ENCODE results near the gene APOL5.

Gene APOL5

GRCh38 chr22:35742342-35743100 lies 24.8 kb downstream of the APOL5 start:
- DNase-seq (ENCODE audit: low spot score), result no peak

- no peak for DNase-seq (ENCODE audit: low spot score)
Measured at GRCh38 chr22:35743326-35743860, 25.7 kb downstream of the APOL5 start.

DNA sequence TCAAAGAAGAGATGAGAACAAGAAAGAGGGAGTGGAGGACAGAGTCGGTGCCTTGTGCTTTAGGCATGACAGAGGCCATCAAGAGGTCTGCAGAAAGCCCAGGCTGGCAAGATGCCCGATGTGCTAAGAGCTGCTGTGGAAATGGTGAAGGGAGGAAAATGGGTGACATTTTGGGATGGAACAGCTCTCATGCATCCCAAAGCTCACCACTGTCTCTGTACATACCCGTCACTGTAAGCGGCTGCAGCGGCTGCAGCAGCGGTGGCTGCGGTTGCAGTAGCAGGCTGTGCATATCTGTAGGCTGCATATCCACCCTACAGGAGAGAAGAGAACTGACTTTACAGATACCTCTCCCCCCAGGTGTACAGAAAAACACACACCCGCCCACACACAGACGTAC lies 28.6 kb downstream of the APOL5 start:
- no peak for DNase-seq (ENCODE audit: low spot score)

- no peak for DNase-seq (ENCODE audit: low spot score)
Measured at GRCh38 chr22:35746946-35747703, 29.5 kb downstream of the APOL5 start.

DNA sequence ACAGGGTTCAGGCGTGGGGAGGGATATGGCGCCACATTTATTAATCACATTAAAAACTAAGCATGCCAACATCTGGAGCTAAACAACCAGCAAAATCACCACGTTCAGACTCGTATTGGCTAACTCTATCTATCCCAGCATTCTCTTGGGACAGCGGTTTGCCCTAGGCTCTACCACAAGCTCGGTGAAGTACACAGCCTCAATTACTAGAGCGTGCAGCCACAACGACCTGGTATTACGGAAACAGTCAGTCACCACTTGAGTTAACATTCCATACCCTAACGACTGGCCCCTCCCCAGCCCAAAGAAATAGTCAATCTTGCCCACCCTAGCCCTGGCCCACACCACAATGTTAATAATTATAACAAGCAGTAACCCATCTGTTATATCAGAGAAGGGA lies 32.1 kb downstream of the APOL5 start:
- no peak for DNase-seq (ENCODE audit: low spot score)

DNA sequence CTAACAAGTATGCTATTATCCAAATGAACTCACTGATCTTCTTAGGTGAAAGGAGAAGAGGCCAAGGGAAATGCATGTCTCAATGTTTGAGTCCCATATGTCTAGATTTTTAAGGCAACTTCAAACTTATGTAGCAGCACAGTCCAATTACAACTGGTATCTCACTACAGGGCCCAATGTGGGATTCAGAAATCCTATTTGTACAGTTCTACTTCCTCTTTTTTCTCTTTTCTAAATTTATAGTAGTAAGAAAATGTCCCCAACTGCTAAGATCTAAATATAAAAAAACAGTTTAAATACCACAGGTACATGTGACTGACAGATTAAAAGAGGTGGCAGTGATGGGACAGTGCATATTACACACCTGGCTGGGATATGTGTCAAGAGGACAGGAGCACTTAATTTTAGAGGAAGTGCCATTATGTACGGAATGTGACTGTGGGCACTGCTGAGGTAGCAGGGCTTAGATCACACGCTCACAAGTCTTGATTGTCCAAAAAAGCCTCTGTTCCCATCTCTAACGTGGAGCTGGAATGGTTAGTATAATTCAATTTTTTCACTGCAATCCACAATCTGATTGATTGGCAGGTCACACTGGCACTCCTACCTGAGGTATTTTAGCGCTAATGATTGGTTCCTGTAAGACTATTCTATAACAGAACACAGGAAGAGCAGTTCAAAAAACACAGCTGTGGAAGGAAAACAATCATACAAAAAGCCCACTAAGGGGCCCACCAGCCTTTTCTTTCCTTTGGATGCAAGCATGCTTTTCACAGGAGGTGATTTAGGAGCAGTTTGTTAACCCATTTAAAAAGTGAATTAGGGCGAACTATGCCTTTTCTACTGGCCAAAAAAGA lies 34.6 kb downstream of the APOL5 start:
- DNase-seq (ENCODE audit: low spot score), result no peak

GRCh38 chr22:35752863-35753189 lies 35.2 kb downstream of the APOL5 start:
- no peak for DNase-seq (ENCODE audit: low spot score)

GRCh38 chr22:35754761-35755160 lies 37.1 kb downstream of the APOL5 start:
- no peak for DNase-seq (ENCODE audit: low spot score)

GRCh38 chr22:35756722-35757121 lies 39.0 kb downstream of the APOL5 start:
- DNase-seq (ENCODE audit: low spot score), result no peak

GRCh38 chr22:35758394-35758793 lies 40.7 kb downstream of the APOL5 start:
- DNase-seq (ENCODE audit: low spot score), result no peak

DNA sequence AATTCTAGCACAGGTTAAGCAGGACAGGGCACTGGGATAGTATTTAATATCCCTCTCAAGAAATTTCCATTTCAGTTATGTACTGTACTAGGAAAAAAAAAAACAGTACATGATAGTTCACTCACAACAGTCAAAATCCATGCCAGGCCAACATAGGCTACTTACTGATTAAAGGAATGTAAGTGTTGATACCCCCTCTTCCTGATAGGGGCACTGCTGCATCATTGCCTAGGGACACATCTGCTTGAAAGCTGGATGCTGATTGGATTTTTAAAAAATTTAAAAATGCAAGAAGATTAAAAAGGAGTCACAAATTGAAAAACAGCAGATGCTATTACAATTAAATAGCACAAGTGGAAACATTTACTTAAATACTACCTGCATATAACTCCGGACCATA lies 43.4 kb downstream of the APOL5 start:
- DNase-seq (ENCODE audit: low spot score), result no peak

DNA sequence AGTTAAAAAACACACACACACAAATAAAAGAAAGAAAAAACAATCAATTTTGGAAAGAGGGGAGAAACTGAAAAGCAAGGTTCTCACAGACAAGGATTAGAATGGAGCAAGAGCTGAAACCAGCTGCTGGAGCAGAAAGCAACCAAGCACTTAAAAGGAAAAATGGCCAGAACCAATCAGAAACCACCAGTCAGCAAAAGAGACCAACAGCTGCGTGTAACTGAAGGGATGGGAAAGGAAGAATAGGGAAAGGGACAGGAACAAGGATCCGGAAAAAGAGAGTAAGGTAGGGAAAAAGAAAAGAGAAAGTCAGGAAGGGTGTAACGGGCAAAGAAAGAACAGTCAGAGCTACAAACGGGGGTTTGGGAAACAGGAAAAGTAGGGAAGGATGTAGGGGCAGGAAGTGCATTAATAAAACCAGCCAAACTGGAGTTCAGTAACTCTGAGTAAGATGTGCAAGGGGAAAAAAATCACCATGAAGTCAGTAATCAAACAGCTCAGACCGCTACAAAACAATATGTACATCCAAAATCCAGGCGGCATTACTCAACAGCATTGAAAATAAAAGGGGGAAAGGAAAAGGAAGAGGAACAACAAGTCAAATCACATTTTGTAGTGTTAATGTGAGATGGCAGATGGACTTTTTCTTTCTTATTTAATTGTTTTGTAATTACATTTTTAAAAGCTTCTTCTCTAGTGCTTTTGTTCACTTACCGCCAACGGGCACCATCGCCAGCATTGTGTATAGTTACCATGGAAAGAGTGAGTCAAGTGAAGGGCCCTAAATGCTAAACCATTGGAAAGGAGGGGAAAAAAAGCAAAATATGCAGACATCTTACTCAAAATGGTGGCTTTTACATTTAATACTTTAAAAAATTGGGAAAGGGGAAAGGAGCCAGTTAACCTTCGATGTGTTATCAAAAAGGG lies 49.2 kb downstream of the APOL5 start:
- no peak for DNase-seq (ENCODE audit: low spot score)

DNA sequence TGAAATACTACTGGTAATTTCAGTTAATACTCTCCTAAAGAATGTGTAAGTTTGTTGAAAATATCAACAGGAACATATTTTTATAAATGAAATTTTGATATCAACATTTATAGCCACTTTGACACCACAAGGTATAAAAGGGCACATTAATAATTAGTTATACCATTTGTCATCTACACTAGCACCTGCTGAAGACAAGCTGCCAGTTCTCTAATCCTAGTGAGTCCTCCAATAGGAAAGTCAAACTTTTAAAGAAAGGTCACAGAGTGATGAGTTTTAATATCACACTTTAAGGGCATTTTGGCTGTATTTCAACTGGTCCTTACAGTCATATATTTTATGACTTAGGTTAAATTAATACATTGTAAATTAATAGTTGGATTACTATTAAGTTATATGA lies 52.3 kb downstream of the APOL5 start:
- DNase-seq (ENCODE audit: low spot score), result no peak

- no peak for DNase-seq (ENCODE audit: low spot score)
Measured at GRCh38 chr22:35775339-35775738, 57.7 kb downstream of the APOL5 start.

GRCh38 chr22:35777335-35777975 lies 59.8 kb downstream of the APOL5 start:
- DNase-seq (ENCODE audit: low spot score), result no peak
